Smooth muscle cell (in vitro differentiated cells): ENCODE results near the gene PDXK. TPM values are rescaled to one million over a fixed set of nuclear protein-coding genes. Genes with fewer than 3 reads are reported as not detected.

Experiments used
- DNase-seq: peaks from one replicate; lab custom pipeline; 2025; ENCODE audit not compliant: unreplicated experiment; lab: John Stamatoyannopoulos, UW
- H2AFZ ChIP-seq: fragments of 200-600 bp; sonication (generic); 2 replicates; pipeline ENCODE4 v1.6.0; 2016; ENCODE audit warnings: antibody characterized with exemption, low read depth, mild to moderate bottlenecking
- H3F3A ChIP-seq: fragments of 200-600 bp; sonication (generic); 2 replicates; pipeline ENCODE4 v1.6.0; 2017; ENCODE audit warnings: antibody characterized with exemption, low read depth
- H3K27ac ChIP-seq: fragments of 200-600 bp; sonication (generic); 2 replicates; pipeline ENCODE4 v1.5.1; 2016; ENCODE audit warnings: low read depth, mild to moderate bottlenecking
- H3K27me3 ChIP-seq: fragments of 200-600 bp; sonication (generic); 2 replicates; pipeline ENCODE4 v1.6.1; 2016; ENCODE audit warnings: low read depth, mild to moderate bottlenecking
- H3K36me3 ChIP-seq: fragments of 200-600 bp; sonication (generic); 2 replicates; pipeline ENCODE4 v1.5.1; 2016; ENCODE audit warnings: low read depth
- H3K4me1 ChIP-seq: fragments of 200-600 bp; sonication (generic); 2 replicates; pipeline ENCODE4 v1.5.1; 2016; ENCODE audit warnings: low read depth
- H3K4me2 ChIP-seq: fragments of 200-600 bp; sonication (generic); 2 replicates; pipeline ENCODE4 v1.6.0; 2016; ENCODE audit warnings: mild to moderate bottlenecking
- H3K4me3 ChIP-seq: fragments of 200-600 bp; sonication (generic); 2 replicates; pipeline ENCODE4 v1.5.1; 2016; ENCODE audit warnings: mild to moderate bottlenecking
- H3K79me2 ChIP-seq: fragments of 200-600 bp; sonication (generic); 2 replicates; pipeline ENCODE4 v1.6.0; 2016; ENCODE audit warnings: low read depth, mild to moderate bottlenecking
- H3K9ac ChIP-seq: fragments of 200-600 bp; sonication (generic); 2 replicates; pipeline ENCODE4 v1.6.0; 2016; ENCODE audit warnings: low read depth
- H3K9me3 ChIP-seq: fragments of 200-600 bp; sonication (generic); replicated peaks from 2 replicates; pipeline ENCODE4 v1.5.1; 2016; ENCODE audit warnings: low read depth
- H4K20me1 ChIP-seq: fragments of 200-600 bp; sonication (generic); 2 replicates; pipeline ENCODE4 v1.6.0; 2016; ENCODE audit warnings: low read depth
- WGBS: methylation state at CpG from one replicate; pipeline ENCODE4 v1.1.7; 2016; ENCODE audit warnings: low lambda C conversion rate; 5-methylcytosine and 5-hydroxymethylcytosine counted together
- polyA plus RNA-seq: library from polyadenylated mRNA; unstranded; fragments of >200 nt; fragmentation: Nextera tagmentation; extraction: Ambion mirVana; gene quantifications from 2 replicates; pipeline ENCODE4 v1.2.1, GENCODE V29; 2016
- total RNA-seq: library from RNA; depleted of rRNA; stranded (reverse); fragments of >200 nt; gene quantifications from 2 replicates; pipeline ENCODE4 v1.2.3, GENCODE V29; 2014
- TF ChIP-seq, protein P1 (sequence below): fragments of 200-600 bp; sonication (generic); IDR thresholded peaks from 2 replicates; pipeline ENCODE4 v1.5.1; 2017; ENCODE audit warnings: borderline replicate concordance, mild to moderate bottlenecking, antibody characterized with exemption; ENCODE audit not compliant: insufficient read depth, poor library complexity, severe bottlenecking

PDXK gene
- total and polyA plus RNA-seq, 2 experiments from 2014 or later = 92.6 to 184 TPM

GRCh38 chr21:43766734-43767497 lies 48.0 kb downstream of the PDXK start:
- Histone ChIP-seq H3K4me1 (peaks cover 12% of the 10 kb centered on the region), H3K9ac (no peak overlapping the region), H3K27ac (peak overlapping the region; percentile 81), H3K36me3 (no peaks in the 10 kb centered on the region), H3K27me3 (no peaks in the 10 kb centered on the region), H3K4me2 (no peak overlapping the region), H3K4me3 (no peak overlapping the region), H2AFZ (no peak overlapping the region), H3K79me2 (no peaks in the 10 kb centered on the region), H3K9me3 (no peaks in the 10 kb centered on the region), H3F3A (peaks cover 9% of the 10 kb centered on the region), H4K20me1 (no peaks in the 10 kb centered on the region)
- TF ChIP-seq, protein P1, sequence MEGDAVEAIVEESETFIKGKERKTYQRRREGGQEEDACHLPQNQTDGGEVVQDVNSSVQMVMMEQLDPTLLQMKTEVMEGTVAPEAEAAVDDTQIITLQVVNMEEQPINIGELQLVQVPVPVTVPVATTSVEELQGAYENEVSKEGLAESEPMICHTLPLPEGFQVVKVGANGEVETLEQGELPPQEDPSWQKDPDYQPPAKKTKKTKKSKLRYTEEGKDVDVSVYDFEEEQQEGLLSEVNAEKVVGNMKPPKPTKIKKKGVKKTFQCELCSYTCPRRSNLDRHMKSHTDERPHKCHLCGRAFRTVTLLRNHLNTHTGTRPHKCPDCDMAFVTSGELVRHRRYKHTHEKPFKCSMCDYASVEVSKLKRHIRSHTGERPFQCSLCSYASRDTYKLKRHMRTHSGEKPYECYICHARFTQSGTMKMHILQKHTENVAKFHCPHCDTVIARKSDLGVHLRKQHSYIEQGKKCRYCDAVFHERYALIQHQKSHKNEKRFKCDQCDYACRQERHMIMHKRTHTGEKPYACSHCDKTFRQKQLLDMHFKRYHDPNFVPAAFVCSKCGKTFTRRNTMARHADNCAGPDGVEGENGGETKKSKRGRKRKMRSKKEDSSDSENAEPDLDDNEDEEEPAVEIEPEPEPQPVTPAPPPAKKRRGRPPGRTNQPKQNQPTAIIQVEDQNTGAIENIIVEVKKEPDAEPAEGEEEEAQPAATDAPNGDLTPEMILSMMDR = no peak
- WGBS = 95% methylated on average over 32 of the region's 34 CpGs
- no peak for DNase-seq

GRCh38 chr21:43767498-43767983 lies 48.6 kb downstream of the PDXK start:
- Histone ChIP-seq H3K4me3 (no peak overlapping the region), H3K27me3 (no peaks in the 10 kb centered on the region), H3K4me2 (peak overlapping the region; percentile 40), H3K36me3 (no peaks in the 10 kb centered on the region), H3K9me3 (no peaks in the 10 kb centered on the region), H3K9ac (peak overlapping the region; percentile 65), H3F3A (peaks cover 9% of the 10 kb centered on the region), H3K4me1 (peaks cover 12% of the 10 kb centered on the region), H3K79me2 (no peaks in the 10 kb centered on the region), H3K27ac (peak overlapping the region; percentile 81), H2AFZ (no peak overlapping the region), H4K20me1 (no peaks in the 10 kb centered on the region)
- no peak for DNase-seq
- WGBS = 87% methylated on average over 14 of the region's 15 CpGs
- TF ChIP-seq, protein P1 = no peak

GRCh38 chr21:43767984-43768867 lies 49.3 kb downstream of the PDXK start:
- Histone ChIP-seq H3K9ac (peak overlapping the region; percentile 65), H3K9me3 (no peaks in the 10 kb centered on the region)

More at GRCh38 chr21:43767984-43768867, 49.3 kb downstream of the PDXK start:
- 57% methylated on average over 33 of the region's 34 CpGs for WGBS
- DNase-seq = no peak
- H3F3A ChIP-seq = peaks cover 9% of the 10 kb centered on the region
- TF ChIP-seq, protein P1 = no peak
- no peak overlapping the region for H3K4me3 ChIP-seq
- H3K4me2 ChIP-seq = peak overlapping the region; percentile 40
- peaks cover 12% of the 10 kb centered on the region for H3K4me1 ChIP-seq
- no peaks in the 10 kb centered on the region for H3K27me3 ChIP-seq
- H3K79me2 ChIP-seq = no peaks in the 10 kb centered on the region
- peak overlapping the region; percentile 81 for H3K27ac ChIP-seq
- H4K20me1 ChIP-seq = no peaks in the 10 kb centered on the region
- no peaks in the 10 kb centered on the region for H3K36me3 ChIP-seq
- H2AFZ ChIP-seq = no peak overlapping the region
